NCI-H2196 treated with DMSO at 0.1 percent for 48 hours (cell line): ENCODE data around the gene HOGA1.
"Not testable (repeated sequence)": the region's sequence is repeated elsewhere in the genome, so short reads cannot be mapped to it uniquely, and the experiment has no call there.

ENCODE experiments used
- DNase-seq: peaks from one replicate; lab custom pipeline; 2025; ENCODE audit not compliant: unreplicated experiment; lab: John Stamatoyannopoulos, UW

Gene HOGA1

GRCh38 chr10:97554336-97554735, 29.9 kb upstream of the HOGA1 start:
- not testable (repeated sequence) for DNase-seq

GRCh38 chr10:97555541-97555940, 28.6 kb upstream of the HOGA1 start:
- not testable (repeated sequence) for DNase-seq

GRCh38 chr10:97560731-97561381, 23.3 kb upstream of the HOGA1 start:
- not testable (repeated sequence) for DNase-seq

GRCh38 chr10:97561386-97562077, 22.7 kb upstream of the HOGA1 start:
- not testable (repeated sequence) for DNase-seq

GRCh38 chr10:97562329-97562728, 21.9 kb upstream of the HOGA1 start:
- not testable (repeated sequence) for DNase-seq

- DNase-seq: no peak
Observed at GRCh38 chr10:97563337-97563736, 20.9 kb upstream of the HOGA1 start.

- DNase-seq: no peak
Observed at GRCh38 chr10:97564776-97565175, 19.4 kb upstream of the HOGA1 start.

GRCh38 chr10:97566336-97566996, 17.7 kb upstream of the HOGA1 start:
- DNase-seq: no peak

- DNase-seq: no peak
Observed at GRCh38 chr10:97567891-97568290, 16.3 kb upstream of the HOGA1 start.

GRCh38 chr10:97570146-97570788, 13.9 kb upstream of the HOGA1 start:
- no peak for DNase-seq

GRCh38 chr10:97570789-97571471, 13.3 kb upstream of the HOGA1 start:
- DNase-seq: no peak

- no peak for DNase-seq
Observed at GRCh38 chr10:97571622-97572021, 12.6 kb upstream of the HOGA1 start.

- peak; percentile 5 for DNase-seq
Observed at GRCh38 chr10:97572214-97572989, 11.8 kb upstream of the HOGA1 start, which contains the start of gene ANKRD2. TSS of gene ANKRD2 (plus strand) at chr10:97572779. CDS start at chr10:97572789, 10 bp downstream.

- DNase-seq: no peak
Observed at GRCh38 chr10:97573021-97573420, 11.2 kb upstream of the HOGA1 start.

GRCh38 chr10:97573672-97574071, 10.5 kb upstream of the HOGA1 start:
- no peak for DNase-seq

- peak; percentile 68 for DNase-seq
Observed at GRCh38 chr10:97574374-97575126, 9.6 kb upstream of the HOGA1 start.

- DNase-seq: no peak
Observed at GRCh38 chr10:97575127-97575668, 9.0 kb upstream of the HOGA1 start.

GRCh38 chr10:97576487-97576886, 7.7 kb upstream of the HOGA1 start:
- DNase-seq: not testable (repeated sequence)

GRCh38 chr10:97577701-97578100, 6.5 kb upstream of the HOGA1 start:
- DNase-seq: no peak
